SK-N-SH (cell line): Measurements from ENCODE around the gene CLEC10A. TPM values are rescaled to one million over a fixed set of nuclear protein-coding genes. Genes with fewer than 3 reads are reported as not detected.

Experiments used
- CTCF ChIA-PET: fragments of 300-600, 350-600 bp; formaldehyde crosslinking; extraction: SDS; loops from one replicate; lab custom pipeline; 2021; lab: Yijun Ruan, JAX
- POLR2A ChIA-PET: fragments of 350-600 bp; sonication (Branson Sonifier 250); formaldehyde crosslinking; extraction: SDS; loops from one replicate; lab custom pipeline; 2020; ENCODE audit warnings: antibody characterized with exemption, inconsistent platforms; lab: Yijun Ruan, JAX
- DNase-seq: peaks from one replicate; pipeline ENCODE4 v3.0.0; 2012
- H2AFZ ChIP-seq: fragments of 200-600 bp; sonication (generic); 2 replicates; pipeline ENCODE4 v1.8.1; 2016; ENCODE audit warnings: antibody characterized with exemption, mild to moderate bottlenecking, low read depth
- H3F3A ChIP-seq: fragments of 200-600 bp; sonication (generic); replicated peaks from 2 replicates; pipeline ENCODE3; 2016; ENCODE audit warnings: antibody characterized with exemption, mild to moderate bottlenecking; ENCODE audit not compliant: insufficient read depth
- H3K27ac ChIP-seq, 2 experiments: fragments of 200-500 bp in 1 of 2; fragments of 200-600 bp in 1 of 2; sonication (Bioruptor generic) in 1 of 2; sonication (generic), shearing (Covaris generic) in 1 of 2; 2 replicates each; pipeline versions ENCODE4 v1.5.1 to v1.6.1; 2014 to 2016; ENCODE audit warnings: low read depth in 2 of 2, inconsistent platforms in 1 of 2, low read length in 1 of 2, mild to moderate bottlenecking in 1 of 2, mixed read lengths in 1 of 2
- H3K27me3 ChIP-seq: fragments of 200-600 bp; sonication (generic), shearing (Covaris generic); 2 replicates; pipeline ENCODE4 v1.6.1; 2016; ENCODE audit warnings: mixed run types; ENCODE audit not compliant: insufficient read depth
- H3K36me3 ChIP-seq, 2 experiments: fragments of 200-500 bp in 1 of 2; fragments of 200-600 bp in 1 of 2; sonication (Bioruptor generic) in 1 of 2; sonication (generic) in 1 of 2; replicated peaks in 1 of 2; 2 replicates each; pipeline versions ENCODE3 to v1.5.1; 2014 to 2016; ENCODE audit warnings: low read length in 1 of 2, mild to moderate bottlenecking in 1 of 2; ENCODE audit not compliant: insufficient read depth in 2 of 2, control insufficient read depth in 1 of 2
- H3K4me1 ChIP-seq, 2 experiments: fragments of 200-500 bp in 1 of 2; fragments of 200-600 bp in 1 of 2; sonication (Bioruptor generic) in 1 of 2; sonication (generic), shearing (Covaris generic) in 1 of 2; 2 replicates each; pipeline versions ENCODE4 v1.5.1 to v1.6.1; 2014 to 2016; ENCODE audit warnings: low read depth in 1 of 2, low read length in 1 of 2, mixed run types in 1 of 2; ENCODE audit not compliant: insufficient read depth in 2 of 2, control insufficient read depth in 1 of 2
- H3K4me2 ChIP-seq: fragments of 200-600 bp; sonication (generic), shearing (Covaris generic); 2 replicates; pipeline ENCODE4 v1.6.1; 2017; ENCODE audit warnings: mixed run types
- H3K4me3 ChIP-seq, 2 experiments: fragments of 200-500 bp in 1 of 2; fragments of 200-600 bp in 1 of 2; sonication (Bioruptor generic) in 1 of 2; sonication (generic), shearing (Covaris generic) in 1 of 2; 2 replicates each; pipeline versions ENCODE4 v1.5.1 to v1.8.1; 2014 to 2016; ENCODE audit warnings: low read depth in 2 of 2, inconsistent platforms in 1 of 2, low read length in 1 of 2, mild to moderate bottlenecking in 1 of 2, mixed read lengths in 1 of 2, moderate library complexity in 1 of 2
- H3K79me2 ChIP-seq: fragments of 200-600 bp; sonication (generic); 2 replicates; pipeline ENCODE4 v1.8.1; 2017; ENCODE audit warnings: mild to moderate bottlenecking; ENCODE audit not compliant: insufficient read depth
- H3K9ac ChIP-seq: fragments of 200-600 bp; sonication (generic); 2 replicates; pipeline ENCODE4 v1.6.1; 2017; ENCODE audit warnings: mixed run types
- H3K9me2 ChIP-seq: fragments of 200-600 bp; sonication (generic); 2 replicates; pipeline ENCODE4 v1.6.1; 2017; ENCODE audit warnings: mixed run types
- H3K9me3 ChIP-seq: fragments of 200-600 bp; sonication (generic); 2 replicates; pipeline ENCODE4 v1.6.1; 2017; ENCODE audit warnings: mixed run types, mild to moderate bottlenecking, moderate library complexity
- H4K20me1 ChIP-seq: fragments of 200-600 bp; sonication (generic); 2 replicates; pipeline ENCODE4 v1.6.1; 2017; ENCODE audit warnings: mild to moderate bottlenecking, mixed run types; ENCODE audit not compliant: insufficient read depth
- CHD2 ChIP-seq: fragments of 150-350 bp; IDR thresholded peaks from 2 replicates; pipeline ENCODE4 v1.6.1; 2018; ENCODE audit warnings: low read length; ENCODE audit not compliant: partially characterized antibody
- CTCF ChIP-seq: fragments of 200-600 bp; sonication (generic); IDR thresholded peaks from 2 replicates; pipeline ENCODE4 v1.6.1; 2017; ENCODE audit warnings: antibody characterized with exemption, mild to moderate bottlenecking, moderate library complexity
- FOSL2 ChIP-seq: IDR thresholded peaks from 2 replicates; pipeline ENCODE4 v1.4.0; 2012; ENCODE audit warnings: low read depth, mild to moderate bottlenecking, moderate library complexity, borderline replicate concordance
- GABPA ChIP-seq: IDR thresholded peaks from 2 replicates; pipeline ENCODE4 v1.4.0; 2012; ENCODE audit warnings: low read depth, mild to moderate bottlenecking
- IRF3 ChIP-seq: fragments of 150-350 bp; IDR thresholded peaks from 2 replicates; pipeline ENCODE4 v1.6.1; 2016; ENCODE audit warnings: mild to moderate bottlenecking, low read depth, low read length
- JUND ChIP-seq: IDR thresholded peaks from 2 replicates; pipeline ENCODE4 v1.4.0; 2012
- MAX ChIP-seq: IDR thresholded peaks from 2 replicates; pipeline ENCODE4 v1.4.0; 2012; ENCODE audit warnings: low read depth
- MXI1 ChIP-seq: IDR thresholded peaks from 2 replicates; pipeline ENCODE4 v1.6.1; 2012; ENCODE audit warnings: mild to moderate bottlenecking, low read depth, low read length, improper control_type of control experiment
- PBX3 ChIP-seq: IDR thresholded peaks from 2 replicates; pipeline ENCODE4; 2012
- RAD21 ChIP-seq: IDR thresholded peaks from 2 replicates; pipeline ENCODE4 v1.6.1; 2012; ENCODE audit warnings: mild to moderate bottlenecking, low read length
- RCOR1 ChIP-seq: fragments of 150-350 bp; IDR thresholded peaks from 2 replicates; pipeline ENCODE4 v1.6.1; 2017; ENCODE audit warnings: antibody characterized with exemption, low read length
- REST ChIP-seq: IDR thresholded peaks from 2 replicates; pipeline ENCODE4 v1.6.1; 2012; ENCODE audit warnings: mild to moderate bottlenecking, low read depth, low read length, moderate library complexity
- TCF12 ChIP-seq: IDR thresholded peaks from 2 replicates; pipeline ENCODE4 v1.4.0; 2012
- ZBTB33 ChIP-seq: IDR thresholded peaks from 2 replicates; pipeline ENCODE4 v1.4.0; 2012; ENCODE audit warnings: low read depth, borderline replicate concordance
- WGBS: methylation state at CpG from one replicate; pipeline ENCODE4 v1.1.6; 2017; ENCODE audit warnings: low lambda C conversion rate; 5-methylcytosine and 5-hydroxymethylcytosine counted together
- polyA plus RNA-seq, 3 experiments: library from polyadenylated mRNA; depleted of rRNA; stranded (reverse); fragments of >200 nt; gene quantifications; 2 replicates each; pipeline ENCODE4 v1.2.3, GENCODE V29; 2012

The CLEC10A gene
- polyA plus RNA-seq, 1 of the 3 experiments (the other 2 are of a cell fraction) = not detected

- 15% methylated on average over 6 of the region's 6 CpGs for WGBS
- POLR2A ChIA-PET = no interaction called here
These were observed 19.7 kb downstream of the CLEC10A start for GRCh38 chr17:7060165-7060891.

GRCh38 chr17:7058831-7059447, 21.1 kb downstream of the CLEC10A start:
- Histone ChIP-seq H2AFZ (no peak overlapping the region), H3K4me2 (no peak overlapping the region), H3K4me3 (no peak overlapping the region), H3K4me1 (peaks cover 0 to 4% of the 10 kb centered on the region in 2 experiments; a peak in 1 of 4 replicates), H3K79me2 (no peaks in the 10 kb centered on the region), H3F3A (peaks cover 4% of the 10 kb centered on the region), H3K9me2 (no peaks in the 10 kb centered on the region), H3K9ac (no peak overlapping the region), H4K20me1 (no peaks in the 10 kb centered on the region), H3K36me3 (no peaks in the 10 kb centered on the region), H3K27me3 (peaks cover 44% of the 10 kb centered on the region), H3K9me3 (no peaks in the 10 kb centered on the region), H3K27ac (no peak overlapping the region)
- ChIA-PET CTCF (interaction anchor here (1.2 to 20.1 kb wide), 2 partner anchors 9 to 81 kb away, joined by 5 to 502 read pairs; no protein-coding TSS in a partner anchor), POLR2A (interaction anchor here (0.7 kb wide), 1 partner anchor 1190 kb away, joined by 3 read pairs; the partner anchor contains the start of gene PFAS)
- DNase-seq = no peak
- 35% methylated on average over 7 of the region's 7 CpGs for whole genome bisulfite sequencing
- TF ChIP-seq MAX (no peak), GABPA (no peak), IRF3 (no peak), TCF12 (no peak), REST (no peak), RAD21 (no peak), ZBTB33 (no peak), CHD2 (no peak), MXI1 (no peak), CTCF (no peak)

More at GRCh38 chr17:7060165-7060891, 19.7 kb downstream of the CLEC10A start:
- no peak overlapping the region for H3K4me3 ChIP-seq
- H3K9me2 ChIP-seq = no peaks in the 10 kb centered on the region
- TF ChIP-seq RCOR1 = no peak
- TF ChIP-seq JUND = peak; percentile 58
- TF ChIP-seq FOSL2 = peak; percentile 75
- peak; percentile 26; the same call in 1 of the 2 replicates for TF ChIP-seq PBX3
- H3K9ac ChIP-seq = no peak overlapping the region
- DNase-seq = no peak
- no peak overlapping the region for H3K27ac ChIP-seq
- no peaks in the 10 kb centered on the region for H3K9me3 ChIP-seq
- H4K20me1 ChIP-seq = no peaks in the 10 kb centered on the region
- no peaks in the 10 kb centered on the region for H3K36me3 ChIP-seq
- peaks cover 0 to 9% of the 10 kb centered on the region in 2 experiments; a peak in 1 of 4 replicates for H3K4me1 ChIP-seq
- CTCF ChIA-PET = interaction anchor here (0.7 to 20.1 kb wide), 3 partner anchors 80 to 236 kb away, joined by 3 to 502 read pairs (median 3); no protein-coding TSS in a partner anchor
- H3K4me2 ChIP-seq = no peak overlapping the region; the same call in 1 of the 2 replicates
- H3K79me2 ChIP-seq = no peaks in the 10 kb centered on the region
- no peak overlapping the region for H2AFZ ChIP-seq
- H3K27me3 ChIP-seq = peaks cover 58% of the 10 kb centered on the region
- peaks cover 4% of the 10 kb centered on the region for H3F3A ChIP-seq
